SHP77 treated with DMSO at 0.1 percent for 48 hours (cell line): ENCODE data around the gene NUTM2A.
"Not testable (repeated sequence)": the region's sequence is repeated elsewhere in the genome, so short reads cannot be mapped to it uniquely, and the experiment has no call there.

Source experiments
- DNase-seq: peaks from one replicate; lab custom pipeline; 2025; lab: John Stamatoyannopoulos, UW

The NUTM2A gene, protein sequence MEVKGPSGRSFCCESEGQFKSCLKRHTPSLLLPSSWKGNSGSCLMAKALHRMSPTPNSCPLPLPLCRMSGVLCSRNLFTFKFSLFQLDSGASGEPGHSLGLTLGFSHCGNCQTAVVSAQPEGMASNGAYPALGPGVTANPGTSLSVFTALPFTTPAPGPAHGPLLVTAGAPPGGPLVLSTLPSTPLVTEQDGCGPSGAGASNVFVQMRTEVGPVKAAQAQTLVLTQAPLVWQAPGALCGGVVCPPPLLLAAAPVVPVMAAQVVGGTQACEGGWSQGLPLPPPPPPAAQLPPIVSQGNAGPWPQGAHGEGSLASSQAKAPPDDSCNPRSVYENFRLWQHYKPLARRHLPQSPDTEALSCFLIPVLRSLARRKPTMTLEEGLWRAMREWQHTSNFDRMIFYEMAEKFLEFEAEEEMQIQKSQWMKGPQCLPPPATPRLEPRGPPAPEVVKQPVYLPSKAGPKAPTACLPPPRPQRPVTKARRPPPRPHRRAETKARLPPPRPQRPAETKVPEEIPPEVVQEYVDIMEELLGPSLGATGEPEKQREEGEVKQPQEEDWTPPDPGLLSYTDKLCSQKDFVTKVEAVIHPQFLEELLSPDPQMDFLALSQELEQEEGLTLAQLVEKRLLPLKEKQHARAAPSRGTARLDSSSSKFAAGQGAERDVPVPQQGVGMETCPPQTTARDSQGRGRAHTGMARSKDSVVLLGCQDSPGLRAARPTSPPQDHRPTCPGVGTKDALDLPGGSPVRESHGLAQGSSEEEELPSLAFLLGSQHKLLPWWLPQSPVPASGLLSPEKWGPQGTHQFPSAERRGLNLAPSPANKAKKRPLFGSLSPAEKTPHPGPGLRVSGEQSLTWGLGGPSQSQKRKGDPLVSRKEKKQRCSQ

DNA sequence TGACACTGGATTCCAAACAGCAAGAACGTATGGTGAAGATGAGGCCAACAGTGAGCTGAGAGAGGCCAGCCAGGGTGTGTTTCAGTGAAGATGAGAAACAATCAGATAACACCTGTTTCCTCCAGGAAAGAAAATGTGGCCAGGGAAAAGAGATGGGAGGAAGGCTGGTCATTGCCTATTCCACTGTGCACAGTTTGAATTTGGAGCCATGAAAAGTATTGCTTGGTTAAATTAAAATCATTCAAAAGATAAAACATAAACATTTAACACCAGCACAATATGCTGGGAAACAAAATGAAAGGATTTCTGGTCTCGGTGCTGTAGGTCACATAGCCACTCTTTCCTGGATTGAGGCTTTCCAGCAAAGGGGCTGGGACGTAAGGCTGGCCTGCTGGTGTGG, at the start of gene NUTM2A:
Gene NUTM2A, plus strand, starts transcription at position 301 of the 400 bp plus-strand sequence. CDS start 383 bp downstream, outside the sequence.
- DNase-seq, result not testable (repeated sequence)

DNA sequence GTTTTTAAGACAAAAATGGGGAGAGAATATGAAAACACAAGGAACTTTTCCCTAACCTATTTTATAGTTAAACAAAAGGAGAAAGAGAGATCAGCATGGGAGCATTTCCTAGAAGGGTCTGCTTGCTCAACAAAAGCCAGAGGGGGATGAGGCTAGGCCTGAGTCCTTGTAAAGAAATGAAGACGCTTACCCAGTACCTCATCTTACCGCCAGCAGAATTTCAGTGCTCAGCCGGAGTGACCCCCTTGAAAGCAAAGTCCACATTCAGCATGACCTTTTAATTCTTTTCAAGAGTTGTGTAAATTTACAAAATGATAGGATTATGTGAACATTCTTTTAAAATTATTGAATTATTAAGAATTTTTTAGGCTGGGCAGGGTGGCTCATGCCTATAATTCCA, 47.7 kb upstream of the NUTM2A start:
- not testable (repeated sequence) for DNase-seq

DNA sequence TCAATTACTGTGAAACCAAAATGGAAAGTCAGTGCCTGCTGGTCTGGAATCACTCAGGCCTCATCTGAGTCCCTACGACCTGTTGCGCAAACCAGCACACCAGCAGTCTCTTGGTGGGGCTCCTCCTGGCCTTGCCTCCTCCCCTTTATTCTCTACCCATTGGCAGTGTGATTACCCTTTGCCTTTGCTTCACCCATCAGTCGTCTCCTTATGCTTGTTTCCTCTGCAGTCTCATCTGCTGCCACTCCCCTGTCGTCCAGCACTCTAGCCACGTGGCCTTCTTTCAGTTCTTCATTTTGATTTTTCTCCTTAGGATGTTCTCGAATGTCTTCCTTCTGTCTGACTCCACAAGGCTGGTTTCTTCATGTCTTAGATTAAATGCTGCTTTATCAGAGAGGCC, 40.8 kb upstream of the NUTM2A start:
- DNase-seq, result not testable (repeated sequence)

DNA sequence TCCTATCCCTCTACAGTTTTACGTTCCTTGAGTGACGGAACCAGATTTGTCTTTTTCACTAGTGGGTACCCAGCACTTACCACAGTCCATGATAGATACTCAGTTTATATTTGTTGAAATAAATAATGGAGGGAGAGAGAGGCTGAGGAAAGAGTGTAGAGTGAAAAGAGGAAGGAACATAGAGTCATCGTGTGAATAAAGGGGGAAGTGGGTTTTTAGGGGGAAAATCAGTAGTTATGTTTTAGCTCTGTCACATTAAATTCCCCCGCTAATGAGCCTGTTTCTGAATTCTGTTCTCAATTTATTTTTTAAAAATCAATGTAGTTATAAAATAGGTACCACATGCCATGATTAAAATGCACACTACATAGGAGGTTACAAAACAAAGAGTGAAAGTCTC, 39.2 kb upstream of the NUTM2A start:
- not testable (repeated sequence) for DNase-seq

DNA sequence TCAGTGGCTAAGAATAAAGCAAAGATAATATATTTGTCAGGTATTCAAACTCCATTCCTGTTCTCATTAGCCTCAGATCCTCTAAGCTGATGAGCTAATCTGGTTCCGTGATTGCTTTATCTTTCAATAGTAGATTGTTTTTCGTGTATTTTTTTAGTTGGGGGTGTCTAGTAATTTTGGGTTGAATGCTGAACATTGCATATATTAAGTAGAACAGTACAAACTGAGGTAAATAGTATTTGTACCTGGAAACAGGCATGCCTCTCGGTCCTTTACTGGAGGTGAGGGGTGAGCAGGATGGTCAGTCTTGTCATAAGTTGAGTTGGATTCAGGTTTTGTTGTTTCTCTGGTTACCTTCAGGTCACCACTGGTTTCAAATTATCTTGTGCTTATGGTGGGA, 37.7 kb upstream of the NUTM2A start:
- not testable (repeated sequence) for DNase-seq

DNA sequence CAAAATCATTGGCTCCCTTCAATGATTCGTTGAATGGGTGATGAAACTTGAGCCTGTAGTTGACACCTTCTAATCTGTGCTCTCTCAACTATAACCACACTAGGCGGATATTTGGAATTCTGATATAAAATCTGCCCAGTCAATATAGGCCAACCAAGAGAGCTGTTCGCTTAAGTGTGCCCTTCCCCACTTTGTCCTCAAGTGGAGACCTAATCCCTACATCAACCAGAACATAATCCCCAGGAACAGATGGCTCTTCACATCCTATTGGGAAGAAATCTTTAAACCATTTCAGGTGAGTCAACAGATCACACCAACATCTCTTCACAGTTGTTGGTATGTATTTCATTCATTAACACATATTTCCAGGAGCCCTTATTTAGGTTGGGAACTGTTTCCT, 33.4 kb upstream of the NUTM2A start:
- DNase-seq, result not testable (repeated sequence)

DNA sequence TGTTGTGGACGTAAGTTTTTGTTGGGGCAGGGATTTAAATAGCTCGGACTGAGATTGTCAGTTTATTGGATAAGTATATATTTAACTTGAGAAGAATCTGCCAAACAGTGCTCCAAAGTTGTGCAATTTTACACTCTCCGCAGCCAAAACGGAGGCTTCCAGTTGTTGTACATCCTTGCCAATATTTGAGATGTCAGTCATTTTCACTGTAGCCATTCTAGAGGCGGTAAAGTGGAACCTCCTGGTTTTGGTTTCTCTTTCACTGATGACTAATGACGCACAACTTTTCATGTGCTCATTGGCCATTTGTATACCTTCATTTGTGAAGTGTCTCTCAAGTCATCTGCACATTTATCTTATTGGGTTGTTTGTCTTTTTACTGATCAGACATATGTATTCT, 24.3 kb upstream of the NUTM2A start:
- not testable (repeated sequence) for DNase-seq

DNA sequence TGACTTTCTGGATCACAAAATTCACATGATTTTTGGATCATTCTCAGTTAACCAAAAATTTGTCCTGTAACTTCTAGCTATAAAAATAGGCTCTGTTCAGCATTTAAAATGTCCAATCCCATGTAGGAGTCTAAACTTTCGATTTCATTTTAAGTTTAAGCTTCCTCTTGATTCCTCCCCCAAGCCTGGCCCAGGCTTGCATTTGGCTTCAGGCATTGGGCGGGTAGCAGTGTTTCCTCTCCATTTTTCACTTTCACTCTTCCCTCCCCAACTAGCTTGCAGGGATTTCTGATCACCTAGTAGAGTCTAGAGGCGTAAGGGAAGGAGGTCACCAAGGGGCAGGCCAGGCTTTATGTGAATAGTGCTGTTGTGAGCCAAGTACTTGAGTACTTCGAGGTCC, 20.4 kb upstream of the NUTM2A start:
- not testable (repeated sequence) for DNase-seq

DNA sequence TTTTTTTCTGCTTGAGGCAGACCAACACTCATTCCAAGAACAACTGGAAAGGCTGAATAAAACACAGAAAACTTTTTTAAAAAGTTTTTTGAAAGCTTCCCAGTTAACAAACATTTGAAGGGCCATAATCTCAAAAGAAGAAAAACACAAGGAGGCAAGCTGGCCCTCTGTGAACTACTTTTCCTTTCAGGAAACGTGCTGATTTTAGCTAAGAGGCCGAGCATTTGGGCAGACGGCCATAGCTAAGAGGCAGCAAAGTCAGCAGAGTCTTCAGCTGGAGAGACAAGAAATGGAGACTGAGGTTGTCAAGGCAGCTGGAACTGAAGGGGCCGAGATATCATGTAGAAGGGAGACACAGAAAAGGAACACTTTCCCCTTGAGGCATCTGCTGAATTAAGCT, 18.3 kb upstream of the NUTM2A start:
- DNase-seq, result not testable (repeated sequence)

DNA sequence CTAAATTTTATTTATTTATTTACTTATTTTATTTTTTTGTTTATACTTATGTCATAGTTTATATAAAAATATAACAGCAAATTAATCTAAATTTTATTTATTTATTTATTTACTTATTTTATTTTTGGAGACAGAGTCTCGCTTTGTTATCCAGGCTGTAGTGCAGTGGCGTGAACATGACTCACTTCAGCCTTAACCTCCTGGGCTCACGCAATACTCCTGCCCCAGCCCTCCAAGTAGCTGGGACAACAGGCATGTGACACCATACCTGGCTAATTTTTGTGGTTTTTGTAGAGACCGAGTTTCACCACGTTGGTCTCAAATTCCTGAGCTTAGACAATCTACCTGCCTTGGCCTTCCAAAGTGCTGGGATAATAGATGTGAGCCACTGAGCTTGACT, 14.9 kb upstream of the NUTM2A start:
- not testable (repeated sequence) for DNase-seq

DNA sequence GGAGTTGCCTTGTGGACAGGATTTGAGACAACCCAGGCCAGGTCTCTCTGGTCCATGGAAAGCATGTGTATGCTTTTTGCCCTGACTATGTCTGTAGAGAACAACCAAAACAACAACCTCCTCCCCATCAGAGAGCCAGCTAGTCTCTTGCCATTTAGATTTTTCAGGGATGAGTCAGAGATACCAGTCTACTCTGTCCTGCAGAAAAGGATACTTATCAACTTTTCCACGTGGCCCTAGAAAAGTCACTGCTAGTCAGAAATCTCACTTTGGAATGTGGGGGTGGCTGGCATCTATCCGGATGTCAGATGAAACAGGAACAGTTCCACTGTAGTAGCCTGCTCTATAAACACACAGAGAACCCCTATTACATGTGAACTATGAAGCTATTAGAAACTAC, 13.4 kb upstream of the NUTM2A start:
- DNase-seq, result not testable (repeated sequence)

DNA sequence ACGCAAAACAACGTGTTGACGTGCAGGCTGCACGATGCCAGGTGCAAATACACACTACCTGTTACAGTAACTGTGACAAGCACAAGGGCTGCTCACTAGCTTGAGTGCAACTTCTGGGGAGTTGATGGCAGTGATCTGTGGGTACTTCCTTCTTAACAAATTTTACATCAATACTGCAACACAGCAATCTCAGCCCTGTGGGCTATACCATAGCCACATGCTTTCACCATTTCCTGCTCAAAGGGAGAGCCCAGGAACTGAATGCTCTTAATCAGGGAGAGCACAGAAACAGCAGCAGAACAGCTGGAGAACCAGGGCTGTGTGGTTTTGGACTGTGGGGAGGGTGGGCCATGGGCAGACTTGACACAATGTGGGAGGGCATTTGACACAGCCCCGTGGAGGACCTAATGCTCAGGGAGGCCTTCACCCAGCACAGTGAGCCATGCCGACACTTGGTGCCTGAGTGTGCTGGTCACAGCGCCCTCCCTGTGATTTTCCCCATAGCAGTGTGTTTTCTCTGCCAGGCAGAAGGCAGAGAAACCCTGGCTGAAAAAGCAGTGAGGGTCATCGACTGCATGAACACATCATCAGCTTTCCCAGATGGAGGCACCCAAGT, 12.0 kb upstream of the NUTM2A start:
- DNase-seq, result not testable (repeated sequence)

DNA sequence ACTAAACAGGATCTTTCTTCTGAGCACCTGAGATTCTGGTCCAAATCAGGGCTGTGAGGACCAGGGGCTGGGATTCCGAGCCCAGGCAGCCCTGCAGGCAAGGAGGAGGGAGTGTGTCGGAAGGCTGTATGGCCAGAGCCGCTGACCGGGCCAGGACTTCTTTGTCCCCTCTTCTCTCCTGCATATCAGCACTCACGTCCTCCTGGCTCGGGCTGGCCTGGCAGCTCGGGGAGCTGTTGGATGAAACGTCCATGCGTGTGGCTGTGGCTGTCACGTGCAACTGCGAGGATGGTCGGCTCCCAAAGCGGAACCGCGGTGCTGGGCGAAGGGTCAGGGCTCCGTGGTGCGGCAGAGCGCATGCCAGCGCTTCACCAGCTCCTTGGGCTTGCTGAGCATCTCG, 11.4 kb upstream of the NUTM2A start:
- not testable (repeated sequence) for DNase-seq

DNA sequence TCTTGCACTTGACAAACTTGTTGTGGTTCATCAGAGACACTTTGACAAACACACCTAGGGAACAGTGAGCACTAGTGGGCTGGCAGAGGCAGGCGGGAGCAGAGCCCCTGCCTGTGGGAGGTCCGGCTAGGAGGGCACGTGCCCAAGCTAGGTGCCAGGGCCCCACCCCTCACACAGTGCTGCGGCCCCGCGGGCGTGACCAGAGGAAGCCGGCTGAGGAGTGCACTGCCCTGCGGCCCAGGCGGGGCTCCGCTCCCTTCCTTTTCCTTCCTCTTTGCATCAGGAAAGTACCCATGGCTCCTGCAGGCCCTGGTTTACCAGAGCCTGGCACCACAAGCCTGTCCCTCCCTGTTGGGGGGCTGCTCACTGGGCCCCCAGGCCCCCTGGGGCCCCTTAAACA, 9.1 kb upstream of the NUTM2A start:
- DNase-seq, result not testable (repeated sequence)

DNA sequence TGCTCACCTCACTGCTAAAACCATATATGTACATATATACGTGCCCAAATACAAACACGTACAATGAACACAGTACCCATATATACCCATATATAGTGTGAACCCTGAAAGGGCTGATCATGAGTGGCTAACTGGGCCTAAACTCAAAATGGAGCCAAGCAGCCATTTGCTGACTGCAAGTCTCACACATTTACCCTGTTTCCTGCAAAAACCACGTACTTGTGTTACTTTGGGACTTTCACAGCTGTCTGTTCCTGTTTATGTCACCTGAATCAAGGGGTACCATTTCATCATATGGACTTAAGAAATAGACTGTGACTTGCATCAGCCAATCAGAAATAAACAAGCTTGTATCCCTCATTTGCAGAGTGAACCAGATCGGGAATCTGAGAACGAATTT, 5.9 kb upstream of the NUTM2A start:
- DNase-seq, result not testable (repeated sequence)

DNA sequence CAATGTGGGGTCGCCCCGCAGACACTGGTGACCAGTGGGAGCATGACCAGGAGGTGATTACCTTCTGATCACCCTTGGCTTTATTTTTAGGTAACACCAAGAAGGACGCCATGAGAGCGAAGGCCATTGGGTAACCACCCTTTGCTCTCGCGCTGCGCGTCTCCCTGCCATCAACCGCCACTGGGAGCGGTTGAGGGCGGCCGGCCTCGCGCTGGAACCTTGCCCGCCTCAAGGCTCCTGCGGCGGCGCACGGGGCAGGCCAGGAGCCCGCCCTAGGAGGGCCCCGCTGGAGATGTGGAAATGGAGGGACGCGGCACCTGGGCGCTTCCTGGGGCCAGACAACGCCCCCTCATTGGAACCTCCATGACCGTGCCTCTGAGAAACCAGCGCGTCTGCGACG, 2.5 kb upstream of the NUTM2A start:
- DNase-seq, result not testable (repeated sequence)

DNA sequence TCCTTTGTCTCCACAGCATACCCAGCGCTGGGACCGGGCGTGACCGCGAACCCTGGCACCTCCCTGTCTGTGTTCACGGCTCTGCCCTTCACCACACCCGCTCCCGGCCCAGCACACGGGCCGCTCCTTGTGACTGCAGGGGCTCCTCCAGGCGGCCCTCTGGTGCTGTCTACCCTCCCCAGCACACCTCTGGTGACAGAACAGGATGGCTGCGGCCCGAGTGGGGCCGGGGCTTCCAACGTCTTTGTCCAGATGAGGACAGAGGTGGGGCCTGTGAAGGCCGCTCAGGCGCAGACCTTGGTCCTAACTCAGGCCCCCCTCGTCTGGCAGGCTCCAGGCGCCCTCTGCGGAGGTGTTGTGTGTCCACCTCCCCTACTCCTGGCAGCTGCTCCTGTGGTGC, 3.0 kb downstream of the NUTM2A start:
- DNase-seq, result not testable (repeated sequence)

DNA sequence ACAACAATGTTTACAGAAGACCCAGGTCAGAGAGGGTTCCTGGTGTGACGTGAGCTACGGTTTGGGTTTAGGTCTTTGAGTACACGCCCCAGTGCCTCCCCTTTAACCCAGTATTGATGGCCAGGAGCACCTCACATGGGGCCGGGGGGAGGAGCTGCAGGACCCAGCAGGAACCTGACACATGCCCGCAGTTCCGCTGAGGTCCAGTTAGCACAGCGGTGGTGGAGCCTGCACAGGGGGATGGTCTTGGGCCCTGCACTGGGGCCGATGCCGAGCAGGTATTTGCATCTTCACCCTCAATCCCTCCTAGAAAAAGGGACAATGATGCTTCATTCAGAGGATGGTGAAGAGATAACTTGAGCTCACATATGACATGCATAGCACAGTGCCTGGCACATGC, 4.0 kb downstream of the NUTM2A start:
- DNase-seq, result not testable (repeated sequence)

DNA sequence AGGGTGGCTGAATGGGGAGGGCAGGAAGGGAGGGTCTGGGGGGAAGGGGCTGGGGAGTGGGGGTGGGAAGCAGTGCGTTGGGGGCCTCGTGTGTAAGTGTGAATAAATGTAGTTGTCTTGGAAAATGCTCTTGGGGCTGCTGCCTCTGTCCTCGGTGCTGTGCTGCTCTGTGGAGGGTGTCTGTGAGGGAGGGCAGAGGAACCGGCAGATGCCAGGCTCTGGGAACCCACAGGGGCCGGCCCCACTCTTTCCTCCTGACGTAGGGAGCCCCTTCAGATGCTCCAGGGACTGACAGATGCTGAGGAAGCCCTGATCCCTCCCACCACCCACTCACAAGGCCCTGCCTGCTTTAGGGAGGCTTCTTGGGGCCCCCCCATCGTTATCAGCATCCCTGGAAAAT, 9.6 kb downstream of the NUTM2A start:
- DNase-seq, result not testable (repeated sequence)

DNA sequence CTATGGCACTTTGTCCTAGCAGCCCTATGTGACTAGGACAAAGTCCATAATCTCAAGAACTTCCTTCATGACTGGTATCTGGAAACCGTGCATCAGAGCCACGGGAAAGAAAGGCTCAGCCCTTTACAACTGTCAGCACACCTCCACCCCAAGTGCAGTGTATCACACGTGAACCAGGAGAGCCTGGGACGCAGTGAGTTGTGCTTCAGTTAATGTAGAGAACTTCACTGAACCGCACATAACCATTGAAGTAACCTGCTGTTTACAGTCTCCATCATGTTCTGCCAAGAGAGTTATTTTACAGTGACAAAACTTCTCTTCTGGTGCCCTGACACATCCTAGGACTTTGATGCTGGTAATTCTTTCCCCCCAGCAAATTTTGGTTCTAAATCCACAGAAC, 12.0 kb downstream of the NUTM2A start:
- DNase-seq, result not testable (repeated sequence)

DNA sequence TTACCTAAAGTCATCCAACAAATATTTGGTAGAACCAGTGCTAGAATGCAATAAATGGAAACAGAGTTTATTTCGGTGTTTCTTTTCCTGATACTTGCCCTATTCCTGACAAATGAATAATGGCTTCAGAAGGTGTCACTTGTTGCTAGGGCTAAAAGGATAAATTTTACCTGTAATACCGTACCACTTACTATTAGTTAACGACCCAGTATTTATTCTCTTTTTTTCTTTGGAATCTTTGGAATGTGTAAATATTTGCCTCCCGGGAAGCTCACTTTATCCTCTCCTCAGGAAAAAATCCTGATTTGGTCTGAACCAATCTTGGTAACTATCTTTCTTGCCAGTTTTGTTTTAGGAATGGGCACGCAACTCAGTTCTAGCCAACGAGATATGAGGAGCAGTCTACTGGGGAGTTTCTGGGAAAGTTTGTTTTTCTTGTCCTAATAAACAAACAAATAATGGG, 14.1 kb downstream of the NUTM2A start:
- DNase-seq, result not testable (repeated sequence)

DNA sequence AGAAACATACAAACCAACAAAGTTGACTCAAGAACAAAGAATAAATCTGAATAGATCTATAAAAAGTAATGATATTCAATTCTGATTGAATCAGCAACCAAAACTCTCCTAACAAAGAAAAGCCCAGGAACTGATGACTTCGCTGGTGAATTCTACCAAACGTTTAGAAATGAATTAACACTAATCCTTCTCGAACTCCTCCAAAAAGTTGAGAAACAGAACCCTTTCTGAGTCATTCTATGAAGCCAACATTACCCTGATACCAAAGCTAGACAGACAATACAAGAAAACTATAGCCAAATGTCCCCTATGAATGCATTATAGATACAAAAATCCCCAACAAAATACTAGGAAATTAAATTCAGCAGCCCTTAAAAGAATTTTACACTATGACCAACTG, 16.9 kb downstream of the NUTM2A start:
- DNase-seq, result not testable (repeated sequence)
